ENCODE measurements around the gene ZNF865. TPM values are rescaled to one million over a fixed set of nuclear protein-coding genes. Genes with fewer than 3 reads are reported as not detected.

Gene ZNF865
- total and polyA plus RNA-seq, 10 of the 15 experiments (the other 5 are each of a cell fraction or from before 2014, with no cell fraction given), result 0.02 to 18.3 (median 0.90) TPM

DNA sequence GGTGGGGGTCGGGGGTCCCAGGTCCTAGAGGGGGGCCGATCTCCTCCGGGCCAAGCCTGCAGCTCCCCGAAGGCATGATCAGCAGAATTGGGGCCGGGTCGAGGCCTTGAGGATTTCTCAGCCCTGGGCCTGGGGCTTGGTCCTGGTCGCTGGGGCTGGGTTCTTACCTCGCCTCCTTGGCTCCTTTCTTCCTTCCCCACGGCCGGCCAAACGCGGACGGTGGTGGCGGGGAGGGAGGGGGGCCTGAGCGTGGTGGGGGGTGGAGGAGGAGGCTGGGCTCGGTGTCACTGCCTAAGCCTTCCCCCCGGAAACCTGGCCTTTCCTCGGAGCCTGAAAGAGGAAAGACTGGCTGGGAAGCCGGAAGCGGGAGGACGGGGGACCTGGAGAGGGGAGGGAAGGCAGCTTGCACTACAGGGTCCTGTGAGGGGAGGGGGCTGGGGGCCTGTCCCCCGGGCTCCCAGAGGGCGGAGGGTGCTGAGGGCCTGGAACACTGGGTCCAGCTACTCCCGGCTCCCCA lies 24.8 kb upstream of the ZNF865 start, which contains the start of gene ZNF579 (continued):
- TF ChIP-seq ZBTB4 (CRISPR knock-in tag; IDR thresholded peaks at IDR 0.05) (no peak), HCFC1 (IDR thresholded peaks at IDR 0.05; ENCODE audit: low read length) (peak; percentile 72), CBX3 (IDR thresholded peaks at IDR 0.05; ENCODE audit: borderline replicate concordance, low read depth) (no peak), RELA (IDR thresholded peaks at IDR 0.05; ENCODE audit: borderline replicate concordance, partially characterized antibody) (no peak), MYB (IDR thresholded peaks at IDR 0.05; ENCODE audit: borderline replicate concordance, low read depth, low read length) (no peak), JUND (IDR thresholded peaks at IDR 0.05; ENCODE audit: low read depth, low read length) (no peak), TARDBP (IDR thresholded peaks at IDR 0.05; ENCODE audit: borderline replicate concordance) (peak; percentile 84; the same call in 1 of the 2 replicates), SREBF2 (IDR thresholded peaks at IDR 0.05; ENCODE audit: low read length) (no peak), CBFB (IDR thresholded peaks at IDR 0.05; ENCODE audit: low read depth) (no peak), EP300 (IDR thresholded peaks at IDR 0.05; ENCODE audit: borderline replicate concordance in 1 of 2, control insufficient read depth in 1 of 2, low read depth in 2 of 2, low read length in 2 of 2) (0 out of 4 replicates have a peak, but pooled peaks of 1 of the 2 experiments have one; percentile 5), LARP7 (IDR thresholded peaks at IDR 0.05) (no peak), IKZF2 (IDR thresholded peaks at IDR 0.05) (peak; percentile 44 to 59; a peak in 3 of 4 replicates), TAF1 (IDR thresholded peaks at IDR 0.05; ENCODE audit: borderline replicate concordance, low read depth, low read length) (peak; percentile 48; the same call in 1 of the 2 replicates), RB1 (IDR thresholded peaks at IDR 0.05; ENCODE audit: borderline replicate concordance) (no peak), EED (IDR thresholded peaks at IDR 0.05; ENCODE audit: low read depth) (peak; percentile 60; the same call in 1 of the 2 replicates), MEF2A (IDR thresholded peaks at IDR 0.05; ENCODE audit: insufficient read depth, low read depth, low read length) (no peak), EGR1 (IDR thresholded peaks at IDR 0.05; ENCODE audit: borderline replicate concordance in 1 of 2, low read depth in 2 of 2, low read length in 2 of 2) (peak; percentile 49 to 55; a peak in 2 of 3 replicates)
- TF ChIP-seq, protein P1, sequence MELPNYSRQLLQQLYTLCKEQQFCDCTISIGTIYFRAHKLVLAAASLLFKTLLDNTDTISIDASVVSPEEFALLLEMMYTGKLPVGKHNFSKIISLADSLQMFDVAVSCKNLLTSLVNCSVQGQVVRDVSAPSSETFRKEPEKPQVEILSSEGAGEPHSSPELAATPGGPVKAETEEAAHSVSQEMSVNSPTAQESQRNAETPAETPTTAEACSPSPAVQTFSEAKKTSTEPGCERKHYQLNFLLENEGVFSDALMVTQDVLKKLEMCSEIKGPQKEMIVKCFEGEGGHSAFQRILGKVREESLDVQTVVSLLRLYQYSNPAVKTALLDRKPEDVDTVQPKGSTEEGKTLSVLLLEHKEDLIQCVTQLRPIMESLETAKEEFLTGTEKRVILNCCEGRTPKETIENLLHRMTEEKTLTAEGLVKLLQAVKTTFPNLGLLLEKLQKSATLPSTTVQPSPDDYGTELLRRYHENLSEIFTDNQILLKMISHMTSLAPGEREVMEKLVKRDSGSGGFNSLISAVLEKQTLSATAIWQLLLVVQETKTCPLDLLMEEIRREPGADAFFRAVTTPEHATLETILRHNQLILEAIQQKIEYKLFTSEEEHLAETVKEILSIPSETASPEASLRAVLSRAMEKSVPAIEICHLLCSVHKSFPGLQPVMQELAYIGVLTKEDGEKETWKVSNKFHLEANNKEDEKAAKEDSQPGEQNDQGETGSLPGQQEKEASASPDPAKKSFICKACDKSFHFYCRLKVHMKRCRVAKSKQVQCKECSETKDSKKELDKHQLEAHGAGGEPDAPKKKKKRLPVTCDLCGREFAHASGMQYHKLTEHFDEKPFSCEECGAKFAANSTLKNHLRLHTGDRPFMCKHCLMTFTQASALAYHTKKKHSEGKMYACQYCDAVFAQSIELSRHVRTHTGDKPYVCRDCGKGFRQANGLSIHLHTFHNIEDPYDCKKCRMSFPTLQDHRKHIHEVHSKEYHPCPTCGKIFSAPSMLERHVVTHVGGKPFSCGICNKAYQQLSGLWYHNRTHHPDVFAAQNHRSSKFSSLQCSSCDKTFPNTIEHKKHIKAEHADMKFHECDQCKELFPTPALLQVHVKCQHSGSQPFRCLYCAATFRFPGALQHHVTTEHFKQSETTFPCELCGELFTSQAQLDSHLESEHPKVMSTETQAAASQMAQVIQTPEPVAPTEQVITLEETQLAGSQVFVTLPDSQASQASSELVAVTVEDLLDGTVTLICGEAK (IDR thresholded peaks at IDR 0.05; ENCODE audit: borderline replicate concordance), result peak; percentile 95
- TF ChIP-seq, protein P2, sequence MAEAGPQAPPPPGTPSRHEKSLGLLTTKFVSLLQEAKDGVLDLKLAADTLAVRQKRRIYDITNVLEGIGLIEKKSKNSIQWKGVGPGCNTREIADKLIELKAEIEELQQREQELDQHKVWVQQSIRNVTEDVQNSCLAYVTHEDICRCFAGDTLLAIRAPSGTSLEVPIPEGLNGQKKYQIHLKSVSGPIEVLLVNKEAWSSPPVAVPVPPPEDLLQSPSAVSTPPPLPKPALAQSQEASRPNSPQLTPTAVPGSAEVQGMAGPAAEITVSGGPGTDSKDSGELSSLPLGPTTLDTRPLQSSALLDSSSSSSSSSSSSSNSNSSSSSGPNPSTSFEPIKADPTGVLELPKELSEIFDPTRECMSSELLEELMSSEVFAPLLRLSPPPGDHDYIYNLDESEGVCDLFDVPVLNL (IDR thresholded peaks at IDR 0.05; ENCODE audit: low read depth, low read length), result no peak
